ENCODE data around the gene HLA-E.
"Not testable (repeated sequence)": the region's sequence is repeated elsewhere in the genome, so short reads cannot be mapped to it uniquely, and the experiment has no call there.

HLA-E gene

GRCh38 chr6:30491991-30492952 is 3.0 kb downstream of the HLA-E start:
- H3K4me1 Mint-ChIP-seq = peaks cover 12% of the 10 kb centered on the region
- H3K9me3 Mint-ChIP-seq = no peaks in the 10 kb centered on the region
- no peak overlapping the region for H3K27ac Mint-ChIP-seq
- H3K27me3 Mint-ChIP-seq (ENCODE audit: low read depth, poor library complexity) = peaks cover 13% of the 10 kb centered on the region
- no peak for TF ChIP-seq CTCF (IDR thresholded peaks at IDR 0.05)
- no peak overlapping the region for H3K4me3 Mint-ChIP-seq
- peaks cover 21% of the 10 kb centered on the region for H3K36me3 Mint-ChIP-seq (ENCODE audit: low read depth)
- DNase-seq = no peak

GRCh38 chr6:30493643-30494250 is 4.4 kb downstream of the HLA-E start:
- no peak for TF ChIP-seq CTCF (IDR thresholded peaks at IDR 0.05)
- H3K4me1 Mint-ChIP-seq = peaks cover 12% of the 10 kb centered on the region
- DNase-seq = peak; percentile 28
- peaks cover 13% of the 10 kb centered on the region for H3K27me3 Mint-ChIP-seq (ENCODE audit: low read depth, poor library complexity)
- no peak overlapping the region for H3K4me3 Mint-ChIP-seq
- H3K9me3 Mint-ChIP-seq = peaks cover 6% of the 10 kb centered on the region
- H3K27ac Mint-ChIP-seq = no peak overlapping the region
- H3K36me3 Mint-ChIP-seq (ENCODE audit: low read depth) = peaks cover 21% of the 10 kb centered on the region

- peaks cover 13% of the 10 kb centered on the region for H3K27me3 Mint-ChIP-seq (ENCODE audit: low read depth, poor library complexity)
- H3K36me3 Mint-ChIP-seq (ENCODE audit: low read depth) = peaks cover 21% of the 10 kb centered on the region
- peaks cover 12% of the 10 kb centered on the region for H3K4me1 Mint-ChIP-seq
- TF ChIP-seq CTCF (IDR thresholded peaks at IDR 0.05) = no peak
- DNase-seq = no peak
- H3K4me3 Mint-ChIP-seq = no peak overlapping the region
- no peak overlapping the region for H3K27ac Mint-ChIP-seq
- peaks cover 6% of the 10 kb centered on the region for H3K9me3 Mint-ChIP-seq
Observed at GRCh38 chr6:30494291-30494861, 5.1 kb downstream of the HLA-E start.

GRCh38 chr6:30495060-30495459 is 5.8 kb downstream of the HLA-E start:
- Mint-ChIP-seq H3K4me1 (peaks cover 11% of the 10 kb centered on the region), H3K27me3 (ENCODE audit: low read depth, poor library complexity) (peaks cover 16% of the 10 kb centered on the region), H3K9me3 (peaks cover 13% of the 10 kb centered on the region), H3K36me3 (ENCODE audit: low read depth) (peaks cover 20% of the 10 kb centered on the region)
- H3K4me3 Mint-ChIP-seq, DNase-seq, H3K27ac Mint-ChIP-seq: not testable (repeated sequence)

- Mint-ChIP-seq H3K27ac (no peak overlapping the region), H3K36me3 (ENCODE audit: low read depth) (peaks cover 12% of the 10 kb centered on the region), H3K9me3 (peaks cover 18% of the 10 kb centered on the region), H3K4me1 (peaks cover 1% of the 10 kb centered on the region), H3K27me3 (ENCODE audit: low read depth, poor library complexity) (peaks cover 23% of the 10 kb centered on the region), H3K4me3 (no peak overlapping the region)
- no peak for DNase-seq
- TF ChIP-seq CTCF (IDR thresholded peaks at IDR 0.05) = no peak
Observed at GRCh38 chr6:30495993-30496392, 6.7 kb downstream of the HLA-E start.

GRCh38 chr6:30497261-30497599 is 7.9 kb downstream of the HLA-E start:
- Mint-ChIP-seq H3K9me3 (peaks cover 18% of the 10 kb centered on the region), H3K27me3 (ENCODE audit: low read depth, poor library complexity) (peaks cover 26% of the 10 kb centered on the region)
- H3K4me1 Mint-ChIP-seq; H3K4me3 Mint-ChIP-seq; DNase-seq; H3K36me3 Mint-ChIP-seq (ENCODE audit: low read depth); H3K27ac Mint-ChIP-seq: not testable (repeated sequence)
